Activated T-cell treated with anti-CD3 and anti-CD28 coated beads, Interleukin-2, amount 50 U/mL, for 72 hours (primary cell): ENCODE data around the gene CENPVL1. TPM values are rescaled to one million over a fixed set of nuclear protein-coding genes. Genes with fewer than 3 reads are reported as not detected.
"Not testable (repeated sequence)": the region's sequence is repeated elsewhere in the genome, so short reads cannot be mapped to it uniquely, and the experiment has no call there.

Source experiments
- ATAC-seq, 2 donors: fragments of 150-1000 bp; cut with Tn5 transposase; replicated peaks in 1 of 2; 2 replicates each; pipeline ENCODE4 v1.10.0; 2021; ENCODE audit warnings: moderate library complexity in 2 of 2, mild to moderate bottlenecking in 1 of 2
- DNase-seq, 2 donors: peaks; one replicate each; pipeline ENCODE4 v3.0.0; 2021 to 2022; ENCODE audit warnings: mixed read lengths in 1 of 2
- H3K27ac Mint-ChIP-seq: one replicate; pipeline ENCODE4 v1.8.0; 2022; ENCODE audit warnings: mild to moderate bottlenecking, moderate library complexity, mixed read lengths
- H3K27me3 Mint-ChIP-seq: one replicate; pipeline ENCODE4 v1.8.0; 2022; ENCODE audit warnings: low read depth, mixed read lengths
- H3K36me3 Mint-ChIP-seq, 2 donors: one replicate each; pipeline ENCODE4 v1.8.0; 2022; ENCODE audit warnings: mixed read lengths in 2 of 2, mild to moderate bottlenecking in 1 of 2; ENCODE audit not compliant: insufficient read depth in 2 of 2
- H3K4me1 Mint-ChIP-seq: one replicate; pipeline ENCODE4 v1.8.0; 2022; ENCODE audit warnings: low read depth, mixed read lengths
- H3K4me3 Mint-ChIP-seq, 2 donors: one replicate each; pipeline ENCODE4 v1.8.0; 2022; ENCODE audit warnings: mild to moderate bottlenecking in 2 of 2, mixed read lengths in 2 of 2, moderate library complexity in 2 of 2
- H3K9me3 Mint-ChIP-seq, 2 donors: one replicate each; pipeline ENCODE4 v1.8.0; 2022; ENCODE audit warnings: mixed read lengths in 2 of 2
- total RNA-seq, 2 donors: library from RNA; stranded (reverse); gene quantifications; one replicate each; pipeline ENCODE4 v1.2.3, GENCODE V29; 2022

Gene CENPVL1
- not detected for total RNA-seq

DNA sequence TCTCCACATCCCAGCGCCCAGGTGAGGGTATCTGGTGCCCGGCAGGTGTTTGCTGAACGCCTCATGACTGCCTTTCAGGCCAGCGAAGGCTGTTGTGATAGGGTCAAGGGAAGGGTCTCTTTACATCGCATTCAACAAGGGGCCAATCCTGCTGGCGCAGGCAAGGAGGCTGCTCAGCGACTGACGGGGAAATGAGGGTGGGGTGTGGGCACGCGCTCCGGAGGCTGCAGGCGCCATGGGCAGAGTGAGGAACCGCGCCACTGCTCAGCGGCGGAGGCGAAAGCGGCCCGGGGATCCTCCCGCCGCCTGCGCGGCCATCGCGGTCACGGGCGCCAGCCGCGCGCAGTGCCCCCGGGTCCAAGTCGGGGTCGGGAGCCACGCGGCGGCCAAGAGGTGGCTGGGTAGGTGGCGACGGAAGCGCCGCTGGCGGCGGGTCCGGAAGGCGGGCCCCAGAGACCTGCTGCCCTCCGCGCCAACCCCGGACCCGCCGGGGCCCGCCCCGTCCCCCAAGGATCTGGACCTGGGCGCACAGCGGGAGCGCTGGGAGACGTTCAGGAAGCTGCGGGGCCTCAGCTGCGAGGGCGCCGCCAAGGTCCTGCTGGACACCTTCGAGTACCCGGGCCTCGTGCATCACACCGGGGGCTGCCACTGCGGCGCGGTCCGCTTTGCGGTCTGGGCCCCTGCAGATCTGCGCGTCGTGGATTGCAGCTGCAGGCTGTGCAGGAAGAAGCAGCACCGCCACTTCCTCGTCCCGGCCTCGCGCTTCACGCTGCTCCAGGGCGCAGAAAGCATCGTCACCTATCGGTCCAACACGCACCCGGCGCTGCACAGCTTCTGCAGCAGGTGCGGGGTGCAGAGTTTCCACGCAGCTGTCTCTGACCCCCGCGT lies at the start of gene CENPVL1:
TSS of gene CENPVL1 (plus strand) at position 236 of the 888 bp plus-strand sequence. CDS start at position 236, 0 bp downstream.
- H3K4me1 Mint-ChIP-seq, H3K27me3 Mint-ChIP-seq, H3K36me3 Mint-ChIP-seq, H3K9me3 Mint-ChIP-seq, H3K27ac Mint-ChIP-seq, H3K4me3 Mint-ChIP-seq, DNase-seq: not testable (repeated sequence)
- ATAC-seq, result peak in 1 of 2 donors; percentile 25

DNA sequence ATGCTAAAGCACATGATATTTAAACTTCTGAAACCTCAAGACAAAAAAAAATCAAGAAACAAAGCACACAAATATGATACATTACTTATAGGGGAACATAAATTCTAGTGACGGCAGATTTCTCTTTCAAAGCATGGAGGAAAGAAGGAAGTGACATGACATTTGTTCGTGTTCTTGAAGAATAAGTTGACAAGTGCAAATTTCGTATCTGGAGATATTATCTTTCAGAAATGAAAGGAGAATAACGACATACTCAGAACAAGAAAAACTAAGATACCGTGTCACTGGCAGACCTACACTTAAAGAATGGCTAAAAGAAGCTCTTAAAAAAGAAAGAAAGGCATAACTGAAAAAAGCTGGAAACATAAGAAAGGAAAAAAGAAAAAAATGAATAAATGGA lies 44.3 kb upstream of the CENPVL1 start:
- DNase-seq (no peak), ATAC-seq (no peak)
- H3K9me3 Mint-ChIP-seq, result no peaks in the 10 kb centered on the region
- peaks cover 6% of the 10 kb centered on the region for H3K4me1 Mint-ChIP-seq
- no peak overlapping the region for H3K27ac Mint-ChIP-seq
- H3K36me3 Mint-ChIP-seq, result no peaks in the 10 kb centered on the region
- H3K4me3 Mint-ChIP-seq, result peak overlapping the region; percentile 44 to 83
- H3K27me3 Mint-ChIP-seq, result peaks cover 41% of the 10 kb centered on the region

DNA sequence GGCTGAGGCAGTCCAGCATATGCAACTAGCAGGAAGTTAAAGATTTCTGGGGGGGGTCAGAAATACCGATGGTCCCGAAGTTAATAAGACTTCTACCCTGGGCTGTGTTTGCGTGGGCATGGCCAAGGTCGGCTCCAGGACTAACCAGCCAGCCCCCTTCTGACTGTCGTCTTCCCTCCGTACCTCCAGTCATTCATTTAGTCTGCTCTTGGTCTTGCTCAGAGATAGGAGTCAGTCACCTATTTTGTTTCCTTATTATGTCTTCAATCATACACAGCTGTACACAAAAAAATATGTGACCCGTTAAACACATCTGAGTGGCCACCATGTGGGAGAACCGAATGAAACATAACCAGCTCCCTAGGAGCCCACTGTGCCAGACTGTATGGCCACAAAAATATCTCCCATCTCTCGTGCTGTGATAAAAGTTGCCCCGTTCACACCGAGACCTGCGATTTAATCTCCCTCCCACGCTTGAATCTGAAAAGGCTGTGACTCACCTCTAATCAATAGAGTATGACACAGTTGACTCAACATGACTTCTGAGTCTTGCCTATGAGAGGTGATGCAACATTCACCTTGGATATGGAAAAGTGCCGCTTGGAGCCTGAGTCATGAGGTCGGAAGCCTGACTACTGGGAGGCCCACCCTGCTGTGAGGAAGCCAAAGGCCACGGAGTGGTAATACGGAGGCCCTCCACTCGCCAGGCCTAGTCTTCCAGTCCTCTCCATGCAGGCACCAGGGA lies 30.5 kb upstream of the CENPVL1 start:
- not testable (repeated sequence) for DNase-seq, H3K36me3 Mint-ChIP-seq, H3K4me3 Mint-ChIP-seq, H3K27me3 Mint-ChIP-seq, H3K9me3 Mint-ChIP-seq, H3K4me1 Mint-ChIP-seq, H3K27ac Mint-ChIP-seq
- ATAC-seq, result peak; percentile 70 to 84

DNA sequence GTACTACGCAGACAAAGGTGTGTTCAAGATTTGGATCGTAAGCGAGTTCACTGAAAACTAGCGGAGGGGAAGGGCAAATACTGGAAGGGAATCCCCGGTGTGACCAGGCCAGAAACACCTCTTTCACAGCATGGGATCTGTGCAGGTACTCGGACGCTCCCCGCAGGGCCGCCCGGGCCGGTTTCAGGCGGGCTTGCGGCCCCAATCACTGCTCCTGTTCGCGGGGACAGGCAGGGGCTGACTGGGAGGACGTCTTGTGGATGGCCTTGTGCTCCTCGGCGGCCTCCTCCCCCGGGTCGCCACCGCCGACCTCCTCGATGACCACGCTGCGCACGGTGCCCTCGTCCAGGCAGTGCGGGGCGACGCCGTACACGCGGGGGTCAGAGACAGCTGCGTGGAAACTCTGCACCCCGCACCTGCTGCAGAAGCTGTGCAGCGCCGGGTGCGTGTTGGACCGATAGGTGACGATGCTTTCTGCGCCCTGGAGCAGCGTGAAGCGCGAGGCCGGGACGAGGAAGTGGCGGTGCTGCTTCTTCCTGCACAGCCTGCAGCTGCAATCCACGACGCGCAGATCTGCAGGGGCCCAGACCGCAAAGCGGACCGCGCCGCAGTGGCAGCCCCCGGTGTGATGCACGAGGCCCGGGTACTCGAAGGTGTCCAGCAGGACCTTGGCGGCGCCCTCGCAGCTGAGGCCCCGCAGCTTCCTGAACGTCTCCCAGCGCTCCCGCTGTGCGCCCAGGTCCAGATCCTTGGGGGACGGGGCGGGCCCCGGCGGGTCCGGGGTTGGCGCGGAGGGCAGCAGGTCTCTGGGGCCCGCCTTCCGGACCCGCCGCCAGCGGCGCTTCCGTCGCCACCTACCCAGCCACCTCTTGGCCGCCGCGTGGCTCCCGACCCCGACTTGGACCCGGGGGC lies 28.2 kb upstream of the CENPVL1 start:
- not testable (repeated sequence) for H3K27ac Mint-ChIP-seq, DNase-seq, H3K36me3 Mint-ChIP-seq, H3K4me3 Mint-ChIP-seq, H3K27me3 Mint-ChIP-seq, H3K4me1 Mint-ChIP-seq, H3K9me3 Mint-ChIP-seq
- ATAC-seq, result peak; percentile 32

- H3K27ac Mint-ChIP-seq, H3K9me3 Mint-ChIP-seq, H3K4me1 Mint-ChIP-seq, H3K27me3 Mint-ChIP-seq, H3K4me3 Mint-ChIP-seq, DNase-seq, H3K36me3 Mint-ChIP-seq: not testable (repeated sequence)
- peak; percentile 9 to 43 for ATAC-seq
Observed at GRCh38 chrX:51682720-51683062, 27.6 kb upstream of the CENPVL1 start, which contains the start of gene CENPVL2. TSS of gene CENPVL2 (minus strand) at chrX:51682831. CDS start at chrX:51682831, 0 bp downstream.

- no peak for DNase-seq
- Mint-ChIP-seq H3K9me3 (no peaks in the 10 kb centered on the region), H3K4me1 (no peaks in the 10 kb centered on the region), H3K27ac (no peak overlapping the region), H3K27me3 (peaks cover 40% of the 10 kb centered on the region), H3K4me3 (no peak overlapping the region), H3K36me3 (no peaks in the 10 kb centered on the region)
- ATAC-seq, result no peak
Observed at GRCh38 chrX:51694254-51694653, 16.1 kb upstream of the CENPVL1 start.

DNA sequence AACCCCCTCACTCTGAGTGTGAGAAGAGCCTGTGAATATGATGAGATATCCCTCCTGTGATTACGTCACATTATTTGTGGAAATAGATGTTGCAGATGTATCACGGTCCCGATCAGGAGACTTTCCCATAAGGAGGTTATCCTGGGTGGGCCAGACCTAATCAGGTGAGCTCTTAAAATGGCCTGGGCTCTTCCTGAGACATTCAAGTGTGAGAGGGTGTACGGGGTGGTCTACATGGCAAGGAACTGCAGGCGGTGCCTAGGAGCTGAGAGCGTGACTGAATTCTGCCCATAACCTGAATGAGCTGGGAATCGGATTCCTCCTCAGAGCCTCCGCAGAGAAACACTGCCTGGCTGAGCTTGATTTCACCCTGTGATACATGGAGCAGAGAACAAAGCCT lies 12.9 kb upstream of the CENPVL1 start:
- ATAC-seq, result no peak
- Mint-ChIP-seq H3K4me3 (no peak overlapping the region), H3K27ac (no peak overlapping the region), H3K4me1 (no peaks in the 10 kb centered on the region), H3K27me3 (peaks cover 49% of the 10 kb centered on the region), H3K36me3 (no peaks in the 10 kb centered on the region), H3K9me3 (no peaks in the 10 kb centered on the region)
- no peak for DNase-seq

GRCh38 chrX:51712943-51713647 lies 2.8 kb downstream of the CENPVL1 start:
- not testable (repeated sequence) for H3K27me3 Mint-ChIP-seq, H3K36me3 Mint-ChIP-seq, H3K9me3 Mint-ChIP-seq, DNase-seq, H3K4me1 Mint-ChIP-seq, H3K27ac Mint-ChIP-seq, H3K4me3 Mint-ChIP-seq
- ATAC-seq, result peak; percentile 65 to 77

DNA sequence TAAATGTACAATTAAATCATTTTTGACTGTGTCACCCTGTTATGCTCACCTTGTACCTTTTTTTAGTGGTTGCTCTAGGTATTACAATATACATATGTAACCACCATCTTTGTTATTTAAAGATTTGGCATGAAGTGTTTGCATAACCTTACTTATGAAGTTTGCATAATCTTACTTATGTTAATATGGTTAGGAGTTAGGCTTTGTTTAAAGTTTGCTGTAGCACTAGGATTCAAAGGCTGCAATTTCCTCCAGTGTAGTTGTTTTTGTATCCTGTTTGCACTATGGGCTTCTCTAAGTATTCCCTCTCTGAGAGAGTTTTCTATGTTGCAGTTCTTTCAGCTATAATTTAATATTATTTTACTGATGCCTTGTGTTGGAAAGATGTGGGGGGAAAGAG lies 17.9 kb downstream of the CENPVL1 start:
- no peaks in the 10 kb centered on the region for H3K36me3 Mint-ChIP-seq
- H3K4me1 Mint-ChIP-seq, result no peaks in the 10 kb centered on the region
- DNase-seq, result no peak
- ATAC-seq, result no peak
- H3K4me3 Mint-ChIP-seq, result no peak overlapping the region
- H3K9me3 Mint-ChIP-seq, result no peaks in the 10 kb centered on the region
- H3K27me3 Mint-ChIP-seq, result peaks cover 14% of the 10 kb centered on the region
- no peak overlapping the region for H3K27ac Mint-ChIP-seq

DNA sequence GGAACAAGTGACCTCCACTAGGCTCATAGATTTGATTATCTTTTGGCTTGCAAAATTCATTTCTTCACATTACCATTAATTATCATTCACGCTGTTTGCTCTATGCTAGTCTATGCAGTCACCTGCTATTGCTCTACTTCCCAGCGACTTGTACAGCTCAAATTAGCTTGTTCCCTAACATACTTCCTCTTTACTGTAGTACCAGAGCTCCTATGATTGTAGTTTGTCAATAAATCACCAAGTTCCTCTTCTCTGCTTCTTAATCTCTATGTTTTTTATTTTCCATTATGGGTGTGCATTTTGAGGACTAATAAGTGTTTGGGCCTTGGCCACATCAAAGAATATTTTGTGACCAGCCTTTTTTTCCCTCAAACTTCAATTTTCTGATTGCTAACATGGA lies 26.8 kb downstream of the CENPVL1 start:
- no peaks in the 10 kb centered on the region for H3K4me1 Mint-ChIP-seq
- peaks cover 53% of the 10 kb centered on the region for H3K27me3 Mint-ChIP-seq
- H3K9me3 Mint-ChIP-seq, result no peaks in the 10 kb centered on the region
- H3K4me3 Mint-ChIP-seq, result no peak overlapping the region
- H3K36me3 Mint-ChIP-seq, result peaks cover 0 to 2% of the 10 kb centered on the region in 2 donors
- DNase-seq (no peak), ATAC-seq (no peak)
- H3K27ac Mint-ChIP-seq, result no peak overlapping the region

DNA sequence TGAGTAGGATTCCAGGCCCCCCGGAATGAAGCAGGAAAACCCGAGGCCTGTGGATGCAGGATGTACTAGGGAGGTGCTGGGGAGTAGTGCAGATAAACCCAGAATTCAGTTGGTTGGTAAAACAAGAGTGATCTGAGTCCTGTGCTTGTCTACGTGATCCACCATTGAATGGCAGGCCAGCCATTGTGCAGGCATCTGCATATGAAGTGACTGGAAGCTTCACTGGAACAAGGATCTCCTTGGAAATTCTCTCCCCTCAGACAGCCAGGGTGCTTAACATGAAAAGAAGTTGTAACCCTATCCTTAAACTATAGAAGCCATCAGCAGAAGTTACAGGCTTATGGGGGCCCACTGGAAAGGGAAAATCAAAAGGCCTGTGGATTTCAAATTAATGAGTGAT lies 32.3 kb downstream of the CENPVL1 start:
- no peak for ATAC-seq
- H3K27ac Mint-ChIP-seq, result no peak overlapping the region
- peak in 1 of 2 donors; percentile 0 for DNase-seq
- no peak overlapping the region for H3K4me3 Mint-ChIP-seq
- peaks cover 16% of the 10 kb centered on the region for H3K4me1 Mint-ChIP-seq
- peaks cover 50% of the 10 kb centered on the region for H3K27me3 Mint-ChIP-seq
- peaks cover 17 to 26% of the 10 kb centered on the region in 2 donors for H3K36me3 Mint-ChIP-seq
- H3K9me3 Mint-ChIP-seq, result peaks cover 0 to 8% of the 10 kb centered on the region in 2 donors

- peaks cover 0 to 10% of the 10 kb centered on the region in 2 donors for H3K9me3 Mint-ChIP-seq
Observed at GRCh38 chrX:51743179-51743957, 33.1 kb downstream of the CENPVL1 start, which contains the start of gene GSPT2. TSS of gene GSPT2 (plus strand) at chrX:51743442. CDS start at chrX:51743627, 185 bp downstream.

More at GRCh38 chrX:51743179-51743957, 33.1 kb downstream of the CENPVL1 start, which contains the start of gene GSPT2:
- Mint-ChIP-seq H3K4me1 (peaks cover 16% of the 10 kb centered on the region), H3K36me3 (peaks cover 17 to 26% of the 10 kb centered on the region in 2 donors), H3K4me3 (peak within 1 kb of the TSS; percentile 84 to 95), H3K27me3 (peaks cover 47% of the 10 kb centered on the region), H3K27ac (peak within 1 kb of the TSS; percentile 95)
- ATAC-seq, result peak; percentile 96 to 99
- DNase-seq, result peak; percentile 70 to 72
